ENCODE results near the gene ASIC3. TPM values are rescaled to one million over a fixed set of nuclear protein-coding genes. Genes with fewer than 3 reads are reported as not detected.

Gene ASIC3
- total and polyA plus RNA-seq, 2 of the 4 experiments (the other 2 are of a cell fraction) = 0.74 TPM; not detected in 1

DNA sequence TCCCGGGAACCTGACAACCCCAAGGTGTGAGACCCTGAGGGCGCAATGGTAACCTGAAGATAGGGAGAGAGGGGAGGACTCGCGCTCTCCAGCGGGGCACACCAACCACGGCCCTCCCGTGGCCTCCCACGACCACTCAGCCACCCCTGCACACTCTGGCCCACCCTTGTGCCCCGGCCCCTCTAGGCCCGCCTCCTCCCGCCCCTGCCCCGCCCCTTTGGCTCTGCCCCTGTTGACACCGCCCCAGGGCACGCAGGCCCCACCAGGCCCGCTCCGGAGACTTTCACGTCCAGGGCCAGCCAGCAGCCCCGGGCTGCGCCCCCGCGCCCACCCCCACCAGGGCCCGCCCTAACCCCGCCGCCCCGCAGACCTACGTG, 35.0 kb upstream of the ASIC3 start:
- no TSS peak for BruUV-seq (replicated peaks)
- WGBS, 2 experiments (ENCODE audit: extremely low coverage in 2 of 2, insufficient read length in 1 of 2) = 34% methylated on average over 8 of the region's 26 CpGs; no CpG with 5 or more reads in 1 of the 2 experiments
- Histone ChIP-seq H3K9ac (ENCODE audit: low read depth, low read length) (no peak overlapping the region), H4K5ac (ENCODE audit: low read depth, low read length) (no peak overlapping the region), H2BK15ac (ENCODE audit: low read depth, low read length) (no peak overlapping the region), H2AFZ (replicated peaks; ENCODE audit: low read length, poor library complexity) (peak overlapping the region; percentile 77), H3K18ac (ENCODE audit: low read depth, low read length) (no peak overlapping the region), H2BK120ac (ENCODE audit: low read depth, low read length) (no peak overlapping the region), H3K9me3 (ENCODE audit: control insufficient read depth, insufficient read depth, low read length) (no peaks in the 10 kb centered on the region), H2AK9ac (replicated peaks; ENCODE audit: low read depth, low read length, poor library complexity) (peak overlapping the region; percentile 42), H3K4me1 (ENCODE audit: control insufficient read depth, insufficient read depth, low read length) (peaks cover 10% of the 10 kb centered on the region; the same call in 1 of the 2 replicates), H2BK20ac (ENCODE audit: low read depth, low read length) (no peak overlapping the region), H2AK5ac (ENCODE audit: low read depth, low read length) (no peak overlapping the region), H3K4ac (ENCODE audit: low read depth, low read length) (no peak overlapping the region), H2BK5ac (ENCODE audit: low read depth, low read length, poor library complexity, severe bottlenecking) (no peak overlapping the region), H3K4me2 (ENCODE audit: low read depth, low read length) (no peak overlapping the region; the same call in 1 of the 2 replicates), H3K14ac (replicated peaks; ENCODE audit: low read depth, low read length) (no peak overlapping the region), H4K20me1 (ENCODE audit: insufficient read depth, low read length) (no peaks in the 10 kb centered on the region), H3K79me1 (ENCODE audit: low read depth in 1 of 2, low read length in 2 of 2) (no peaks in the 10 kb centered on the region), H3K23ac (ENCODE audit: low read depth, low read length) (no peak overlapping the region), H4K8ac (ENCODE audit: low read depth in 2 of 2, low read length in 2 of 2) (no peak overlapping the region), H3K27ac (ENCODE audit: insufficient read depth, low read length) (no peak overlapping the region), H3K4me3 (ENCODE audit: insufficient read depth, low read depth, low read length) (no peak overlapping the region), H3K36me3 (ENCODE audit: control insufficient read depth, insufficient read depth, low read length) (no peaks in the 10 kb centered on the region), H3K56ac (ENCODE audit: extremely low read depth, insufficient read depth, low read length) (no peak overlapping the region), H3K9me1 (ENCODE audit: insufficient read depth, low read length) (no peaks in the 10 kb centered on the region), H3K27me3 (ENCODE audit: control insufficient read depth, insufficient read depth, low read length) (peaks cover 24% of the 10 kb centered on the region), H4K91ac (ENCODE audit: insufficient read depth, low read depth, low read length) (no peak overlapping the region)
- CTCF ChIA-PET = interaction anchor here (1.4 kb wide), 1 partner anchor 15 kb away, joined by 5 read pairs; the partner anchor contains the start of gene ABCB8
- dilution Hi-C loops (cut with HindIII; ENCODE audit: low sequenced_read_pairs, unreplicated experiment) (no loop called here), in situ Hi-C loops (cut with MboI; ENCODE audit: low sequenced_read_pairs) (no loop called here), intact Hi-C loops (cut with micrococcal nuclease) (loop anchor here (5.0 kb wide), 1 partner anchor 99 kb away; no protein-coding TSS in a partner anchor)
- POLR2A ChIA-PET (ENCODE audit: unreplicated experiment) = no interaction called here
- DNase-seq = no peak
- TF ChIP-seq MAFK (IDR thresholded peaks at IDR 0.05; ENCODE audit: low read depth, low read length) = no peak
- no peak for TF ChIP-seq FOS (IDR thresholded peaks at IDR 0.05; ENCODE audit: low read depth, low read length)
- no peak for TF ChIP-seq POLR2A (IDR thresholded peaks at IDR 0.05; ENCODE audit: low read depth, low read length)
- ATAC-seq (ENCODE audit: low read depth) = no peak

All from IMR-90 (cell line).